Measurements from ENCODE around the gene UGT1A10.
"Not testable (repeated sequence)": the region's sequence is repeated elsewhere in the genome, so short reads cannot be mapped to it uniquely, and the experiment has no call there.

UGT1A10 gene

GRCh38 chr2:233604826-233605225, 31.4 kb upstream of the UGT1A10 start:
- no peak overlapping the region for H3K27ac ChIP-seq
- no peak for TF ChIP-seq CTCF (conservative IDR thresholded peaks at IDR 0.05)

- no peak for TF ChIP-seq CTCF (conservative IDR thresholded peaks at IDR 0.05)
- H3K27ac ChIP-seq, result no peak overlapping the region
Observed at GRCh38 chr2:233605680-233606079, 30.6 kb upstream of the UGT1A10 start.

- H3K27ac ChIP-seq, result no peak overlapping the region
- no peak for TF ChIP-seq CTCF (conservative IDR thresholded peaks at IDR 0.05)
Observed at GRCh38 chr2:233611284-233611683, 25.0 kb upstream of the UGT1A10 start.

GRCh38 chr2:233617476-233617875, 18.8 kb upstream of the UGT1A10 start, which contains the start of gene UGT1A8:
UGT1A8 (plus strand) TSS chr2:233617633; CDS start chr2:233617708, 75 bp downstream.
- H3K27ac ChIP-seq, result not testable (repeated sequence)

- TF ChIP-seq CTCF (conservative IDR thresholded peaks at IDR 0.05), result no peak
- H3K27ac ChIP-seq, result no peak overlapping the region
Observed at GRCh38 chr2:233620204-233620603, 16.0 kb upstream of the UGT1A10 start.

GRCh38 chr2:233621863-233622262, 14.4 kb upstream of the UGT1A10 start:
- not testable (repeated sequence) for H3K27ac ChIP-seq

GRCh38 chr2:233627331-233628025, 8.8 kb upstream of the UGT1A10 start:
- H3K27ac ChIP-seq, result no peak overlapping the region
- TF ChIP-seq CTCF (conservative IDR thresholded peaks at IDR 0.05), result no peak

- H3K27ac ChIP-seq, result no peak overlapping the region
- no peak for TF ChIP-seq CTCF (conservative IDR thresholded peaks at IDR 0.05)
Observed at GRCh38 chr2:233638836-233639235, 2.6 kb downstream of the UGT1A10 start.

- no peak overlapping the region for H3K27ac ChIP-seq
- no peak for TF ChIP-seq CTCF (conservative IDR thresholded peaks at IDR 0.05)
Observed at GRCh38 chr2:233639860-233640259, 3.6 kb downstream of the UGT1A10 start.

Measured in VCaP (cell line).